HuH-7.5 (cell line): ENCODE measurements around the gene SNTG2.

Experiments used
- DNase-seq: peaks from one replicate; pipeline ENCODE4 v3.0.0; 2011; ENCODE audit warnings: low spot score

The SNTG2 gene

GRCh38 chr2:1002350-1002749, 51.7 kb downstream of the SNTG2 start:
- no peak for DNase-seq

DNA sequence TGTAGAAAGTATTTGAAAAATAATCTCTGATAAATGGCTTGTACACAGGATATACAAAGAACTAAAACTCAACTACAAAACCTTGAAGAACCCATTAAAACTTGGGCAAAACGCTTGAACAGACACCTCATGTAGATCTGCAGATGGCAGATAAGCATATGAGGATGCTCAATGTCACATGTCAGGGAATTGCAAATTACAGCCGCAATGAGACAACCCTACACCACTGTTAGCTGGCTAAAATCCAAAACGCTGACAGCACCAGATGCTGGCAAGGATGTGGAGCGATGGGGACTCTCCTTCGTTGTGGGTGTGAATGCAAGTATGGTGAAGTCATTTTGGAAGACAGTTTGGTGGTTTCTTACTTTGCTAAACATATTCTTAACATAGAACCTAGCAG, 53.7 kb downstream of the SNTG2 start:
- no peak for DNase-seq

GRCh38 chr2:1010415-1010930, 59.8 kb downstream of the SNTG2 start:
- no peak for DNase-seq

GRCh38 chr2:1011006-1011405, 60.4 kb downstream of the SNTG2 start:
- DNase-seq = no peak

- DNase-seq = no peak
These were observed 61.3 kb downstream of the SNTG2 start for GRCh38 chr2:1011985-1012384.

DNA sequence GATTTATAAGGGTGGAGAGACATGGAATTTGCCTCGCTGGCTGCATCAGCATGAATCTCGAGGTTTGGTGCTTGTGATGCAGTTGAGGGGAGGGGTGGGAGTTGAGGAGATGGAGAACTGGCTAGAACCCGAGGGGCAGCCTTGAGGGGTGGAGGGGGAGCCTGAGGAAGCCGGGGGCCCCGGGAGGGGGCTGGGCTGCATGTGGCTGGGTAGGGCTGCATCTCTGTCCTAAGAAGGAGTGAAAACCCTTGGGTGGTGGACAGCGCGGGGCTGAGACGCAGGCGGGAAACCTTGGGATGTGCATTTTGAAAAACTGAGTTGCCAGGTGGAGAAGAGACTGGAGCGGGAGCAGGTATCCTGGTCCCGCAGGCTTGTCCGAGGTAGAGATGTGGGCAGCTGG, 64.2 kb downstream of the SNTG2 start:
- DNase-seq = no peak

- no peak for DNase-seq
These were observed 65.9 kb downstream of the SNTG2 start for GRCh38 chr2:1016500-1016899.

DNA sequence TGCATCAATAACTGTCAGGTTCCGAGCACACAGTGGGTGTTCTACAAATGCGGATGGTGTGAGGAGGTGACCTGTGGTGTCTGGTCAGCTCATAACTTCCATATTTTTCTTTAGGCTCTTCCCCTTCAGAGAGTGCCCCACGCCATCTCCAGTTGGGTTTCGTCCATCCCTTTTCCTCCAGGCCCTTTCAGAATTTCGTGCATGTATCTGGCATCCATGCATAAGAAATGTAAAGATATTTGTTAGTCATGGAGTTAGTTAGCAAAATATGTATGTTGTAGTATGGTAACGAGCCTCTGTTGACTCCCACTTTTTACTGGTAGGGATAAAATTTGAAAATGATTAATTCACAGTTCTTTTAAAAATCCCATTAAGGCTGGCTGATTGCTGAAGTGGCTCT, 67.2 kb downstream of the SNTG2 start:
- DNase-seq = no peak

GRCh38 chr2:1020206-1020605, 69.6 kb downstream of the SNTG2 start:
- no peak for DNase-seq

DNA sequence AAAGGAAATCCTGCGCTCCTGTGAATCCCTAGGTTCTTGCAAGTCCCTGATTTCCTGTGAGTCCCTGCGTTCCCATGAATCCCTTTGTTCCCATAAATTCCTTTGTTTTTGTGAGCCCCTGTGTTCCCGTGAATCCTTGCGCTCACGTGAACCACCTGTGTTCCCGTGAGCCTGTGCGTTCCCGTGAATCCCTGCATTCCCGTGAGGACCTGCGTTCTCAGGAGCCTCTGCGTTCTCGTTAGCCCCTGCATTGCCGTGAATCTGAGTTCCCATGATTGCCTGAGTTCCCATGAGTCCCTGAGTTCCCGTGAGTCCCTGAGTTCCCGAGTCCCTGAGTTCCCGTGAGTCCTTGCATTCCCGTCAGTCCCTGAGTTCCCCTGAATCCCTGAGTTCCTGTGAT, 71.5 kb downstream of the SNTG2 start:
- DNase-seq = no peak

DNA sequence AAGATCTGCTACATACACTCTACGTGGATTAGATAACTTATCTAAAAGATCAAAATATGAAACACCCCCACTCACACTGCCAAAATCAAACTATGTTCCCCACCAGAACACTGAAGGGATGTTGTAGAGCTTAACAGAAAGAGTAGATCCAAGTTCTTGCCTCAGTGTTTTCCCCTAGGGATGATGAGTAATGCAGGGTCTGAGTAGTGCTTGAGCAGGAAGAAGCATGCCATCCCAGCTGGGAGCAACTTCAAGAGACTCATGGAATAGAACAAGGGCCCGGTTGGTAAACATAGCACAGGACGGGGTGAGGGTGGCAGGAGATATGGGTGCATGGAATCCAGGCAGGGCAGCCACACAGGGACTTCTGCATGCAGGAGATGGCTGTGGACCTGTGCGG, 74.3 kb downstream of the SNTG2 start:
- DNase-seq = no peak

- DNase-seq = no peak
These were observed 75.5 kb downstream of the SNTG2 start for GRCh38 chr2:1026141-1026540.

GRCh38 chr2:1028831-1029230, 78.2 kb downstream of the SNTG2 start:
- no peak for DNase-seq

GRCh38 chr2:1032030-1032429, 81.4 kb downstream of the SNTG2 start:
- DNase-seq = no peak

DNA sequence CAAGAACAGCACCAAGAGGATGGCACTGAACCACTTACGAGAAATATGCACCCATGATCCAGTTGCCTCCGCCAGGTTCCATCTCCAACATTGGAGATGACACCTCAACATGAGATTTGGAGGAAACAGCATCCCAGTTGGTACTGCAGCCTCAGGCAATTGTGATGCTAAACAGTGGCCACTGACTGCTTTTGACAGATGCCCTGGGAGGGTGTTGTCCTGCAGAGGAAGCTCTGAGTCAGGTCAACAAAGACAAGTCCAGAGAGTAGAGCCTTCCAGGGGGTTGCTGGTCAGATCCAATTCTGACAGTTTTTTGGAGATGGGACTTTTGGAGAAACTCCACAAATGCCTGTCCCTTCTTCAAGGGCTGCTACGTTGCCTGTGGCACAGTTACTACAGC, 82.4 kb downstream of the SNTG2 start:
- no peak for DNase-seq

DNA sequence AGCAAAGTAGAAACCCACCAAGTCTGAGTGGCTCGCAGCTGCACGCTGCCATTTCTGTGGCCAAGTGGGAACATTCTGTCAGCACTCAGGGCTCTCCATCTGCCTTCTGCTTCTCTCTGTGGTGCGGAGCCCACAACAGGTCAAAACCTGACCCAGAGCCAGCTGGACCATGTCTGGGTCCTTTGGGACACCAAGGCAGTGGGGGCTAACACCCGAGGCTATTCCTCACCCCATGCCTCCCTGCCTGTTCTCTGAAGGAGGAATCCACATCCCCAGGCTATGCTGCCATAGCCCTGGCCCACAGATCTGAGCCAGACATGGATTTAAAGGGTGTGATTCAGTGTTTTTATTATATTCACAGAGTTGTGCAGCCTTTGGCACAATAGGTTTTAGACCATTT, 86.4 kb downstream of the SNTG2 start:
- no peak for DNase-seq

DNA sequence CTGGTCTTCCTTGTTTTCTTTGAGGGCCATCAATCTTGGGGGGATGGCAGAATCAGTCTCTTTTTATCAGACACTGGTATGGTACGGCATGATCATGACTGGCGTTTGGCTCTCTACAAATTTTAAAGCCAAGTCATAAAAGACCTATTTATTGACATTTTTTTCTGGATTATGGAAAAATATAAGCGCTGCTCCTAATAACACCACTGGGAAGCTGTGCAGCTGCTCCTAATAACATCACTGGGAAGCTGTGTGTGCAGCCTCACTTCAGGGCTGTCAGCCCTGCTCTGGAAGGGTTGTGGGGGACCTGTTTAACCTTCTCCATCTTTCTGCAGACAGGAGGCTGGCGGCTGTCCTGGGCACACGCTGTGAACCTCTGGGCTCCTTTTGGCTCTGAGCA, 88.9 kb downstream of the SNTG2 start:
- DNase-seq = no peak

- no peak for DNase-seq
These were observed 90.6 kb downstream of the SNTG2 start for GRCh38 chr2:1041012-1041805.

DNA sequence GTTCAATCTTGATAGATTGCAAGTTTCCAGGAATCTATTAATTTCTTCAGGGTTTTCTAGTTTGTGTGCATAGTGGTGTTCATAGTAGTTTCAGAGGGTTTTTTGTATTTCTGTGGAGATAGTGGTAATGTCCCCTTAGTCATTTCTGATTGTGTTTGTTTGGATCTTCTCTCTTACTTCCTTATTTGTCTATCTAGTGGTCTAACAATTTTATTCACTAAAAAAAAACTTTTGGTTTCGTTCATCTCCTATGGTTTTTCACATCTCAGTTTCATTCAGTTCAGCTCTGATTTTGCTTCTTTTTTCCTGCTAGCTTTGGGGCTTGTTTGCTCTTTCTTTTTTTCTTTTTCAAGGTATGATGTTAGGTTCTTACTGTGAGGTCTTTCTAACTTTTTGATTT, 94.5 kb downstream of the SNTG2 start:
- DNase-seq = no peak

DNA sequence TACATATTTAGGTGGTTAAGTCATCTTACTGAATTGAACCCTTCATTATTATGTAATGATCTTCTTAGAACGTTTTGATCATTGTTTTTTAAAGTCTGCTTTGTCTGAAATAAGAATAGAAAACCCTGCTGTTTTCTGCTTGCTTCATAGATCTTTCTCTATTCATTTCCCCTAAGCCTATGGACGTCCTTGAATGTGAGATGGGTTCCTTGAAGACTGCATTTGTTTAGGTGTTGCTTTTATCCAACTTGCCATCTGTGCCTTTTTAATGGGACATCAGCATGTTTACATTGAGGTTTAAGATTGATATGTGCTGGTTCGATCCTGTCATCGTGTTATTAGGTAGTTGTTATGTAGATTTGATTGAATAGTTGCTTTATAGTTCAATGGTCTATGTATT, 95.4 kb downstream of the SNTG2 start:
- DNase-seq = no peak

- DNase-seq = no peak
These were observed 96.8 kb downstream of the SNTG2 start for GRCh38 chr2:1047485-1047884.

- no peak for DNase-seq
These were observed 99.0 kb downstream of the SNTG2 start for GRCh38 chr2:1049691-1050090.

- no peak for DNase-seq
These were observed 100.4 kb downstream of the SNTG2 start for GRCh38 chr2:1051075-1051474.

DNA sequence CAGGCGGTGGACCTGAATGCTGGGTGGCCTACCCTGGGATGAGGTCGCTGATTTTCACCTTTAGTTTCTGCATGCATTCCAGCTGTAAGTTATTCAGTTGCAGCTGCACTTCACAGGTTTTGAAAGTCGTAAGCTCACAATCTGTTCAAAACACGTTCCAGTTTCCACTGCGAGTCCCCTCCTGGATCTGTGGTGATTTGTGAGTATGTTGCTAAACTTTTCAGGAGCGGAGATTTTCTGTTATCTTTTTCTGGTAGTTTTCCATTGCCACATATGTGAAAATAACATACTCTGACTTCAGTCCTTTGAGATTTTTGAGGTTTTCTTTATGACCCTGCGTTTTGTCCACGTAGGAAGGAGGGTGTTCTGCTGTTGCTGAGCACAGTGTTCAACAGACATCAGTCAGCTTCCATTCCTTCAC, 102.1 kb downstream of the SNTG2 start:
- DNase-seq = no peak
